Neural cell (in vitro differentiated cells): Measurements from ENCODE around the gene HMCN2. TPM values are rescaled to one million over a fixed set of nuclear protein-coding genes. Genes with fewer than 3 reads are reported as not detected.

ENCODE experiments used
- H2AFZ ChIP-seq: fragments of 200-600, 300-800 bp; sonication (generic), shearing (Covaris generic); 2 replicates; pipeline ENCODE4 v1.6.0; 2014; ENCODE audit warnings: low read depth, mild to moderate bottlenecking, antibody characterized with exemption, low read length, moderate library complexity
- H3F3A ChIP-seq: fragments of 200-600 bp; shearing (Covaris generic); 2 replicates; pipeline ENCODE4 v1.6.1; 2016; ENCODE audit warnings: mild to moderate bottlenecking, moderate library complexity, mixed read lengths, antibody characterized with exemption, low read length; ENCODE audit not compliant: insufficient read depth, poor library complexity, severe bottlenecking
- H3K27ac ChIP-seq: fragments of 200-600, 300-800 bp; sonication (generic), shearing (Covaris generic); 2 replicates; pipeline ENCODE4 v1.5.1; 2014; ENCODE audit warnings: mild to moderate bottlenecking, low read length, moderate library complexity
- H3K27me3 ChIP-seq: fragments of 300-800, 200-600 bp; sonication (generic), shearing (Covaris generic); 2 replicates; pipeline ENCODE4 v1.6.0; 2014; ENCODE audit warnings: mild to moderate bottlenecking, low read depth, low read length, moderate library complexity; ENCODE audit not compliant: insufficient read depth
- H3K36me3 ChIP-seq: fragments of 300-800, 200-600 bp; sonication (generic), shearing (Covaris generic); 2 replicates; pipeline ENCODE4 v1.5.1; 2014; ENCODE audit warnings: mild to moderate bottlenecking, antibody characterized with exemption, low read length, moderate library complexity; ENCODE audit not compliant: insufficient read depth
- H3K4me2 ChIP-seq: fragments of 300-800, 200-600 bp; sonication (generic), shearing (Covaris generic); 2 replicates; pipeline ENCODE4 v1.6.0; 2014; ENCODE audit warnings: mild to moderate bottlenecking, low read length
- H3K4me3 ChIP-seq: fragments of 300-800, 200-600 bp; sonication (generic), shearing (Covaris generic); 2 replicates; pipeline ENCODE4 v1.5.1; 2014; ENCODE audit warnings: mild to moderate bottlenecking, low read length, moderate library complexity
- H3K79me2 ChIP-seq: fragments of 200-600 bp; shearing (Covaris generic); replicated peaks from 2 replicates; pipeline ENCODE4 v1.6.0; 2014; ENCODE audit warnings: mild to moderate bottlenecking, low read length, moderate library complexity; ENCODE audit not compliant: insufficient read depth
- H3K9ac ChIP-seq: fragments of 300-800, 200-600 bp; sonication (generic), shearing (Covaris generic); 2 replicates; pipeline ENCODE4 v1.6.1; 2016; ENCODE audit warnings: mild to moderate bottlenecking, low read length, mixed read lengths
- H3K9me2 ChIP-seq: fragments of 200-600 bp; shearing (Covaris generic); 2 replicates; pipeline ENCODE4 v1.6.1; 2016; ENCODE audit warnings: mild to moderate bottlenecking, low read length, mixed read lengths; ENCODE audit not compliant: insufficient read depth
- H3K9me3 ChIP-seq: fragments of 200-600, 300-800 bp; sonication (generic), shearing (Covaris generic); 2 replicates; pipeline ENCODE4 v1.6.1; 2016; ENCODE audit warnings: mild to moderate bottlenecking, mixed run types, low read length, moderate library complexity, mixed read lengths
- H4K20me1 ChIP-seq: fragments of 200-600 bp; shearing (Covaris generic); 2 replicates; pipeline ENCODE4 v1.6.1; 2016; ENCODE audit warnings: mild to moderate bottlenecking, mixed run types; ENCODE audit not compliant: insufficient read depth
- EP300 ChIP-seq: fragments of 450-650 bp; conservative IDR thresholded peaks from 2 replicates; pipeline ENCODE4 v1.6.1; 2014; ENCODE audit warnings: antibody characterized with exemption, mild to moderate bottlenecking, moderate library complexity; ENCODE audit not compliant: poor library complexity, severe bottlenecking
- EZH2 ChIP-seq: fragments of 200-600, 300-800 bp; shearing (Covaris generic), sonication (generic); IDR thresholded peaks from 2 replicates; pipeline ENCODE4 v1.6.1; 2014; ENCODE audit warnings: antibody characterized with exemption, low read length, borderline replicate concordance, mild to moderate bottlenecking; ENCODE audit not compliant: insufficient read depth, poor library complexity, severe bottlenecking
- MXI1 ChIP-seq: fragments of 450-650 bp; conservative IDR thresholded peaks from 2 replicates; pipeline ENCODE4 v1.6.1; 2014; ENCODE audit warnings: antibody characterized with exemption, mild to moderate bottlenecking; ENCODE audit not compliant: poor library complexity, severe bottlenecking
- RAD21 ChIP-seq: fragments of 450-650 bp; conservative IDR thresholded peaks from 2 replicates; pipeline ENCODE4 v1.6.1; 2014; ENCODE audit warnings: antibody characterized with exemption, mild to moderate bottlenecking, moderate library complexity
- SMC3 ChIP-seq: fragments of 450-650 bp; conservative IDR thresholded peaks from 2 replicates; pipeline ENCODE4 v1.6.1; 2014; ENCODE audit warnings: antibody characterized with exemption, mild to moderate bottlenecking, moderate library complexity; ENCODE audit not compliant: poor library complexity
- polyA plus RNA-seq: library from polyadenylated mRNA; depleted of rRNA; stranded (reverse); fragments of >200 nt; gene quantifications from 2 replicates; pipeline ENCODE4 v1.2.3, GENCODE V29; 2014
- TF ChIP-seq, protein P1 (sequence below): IDR thresholded peaks from 2 replicates; pipeline ENCODE4 v1.6.1; 2012; ENCODE audit warnings: borderline replicate concordance

Gene HMCN2
- polyA plus RNA-seq, 1 donor from 2014 or later: 1.7 TPM

DNA sequence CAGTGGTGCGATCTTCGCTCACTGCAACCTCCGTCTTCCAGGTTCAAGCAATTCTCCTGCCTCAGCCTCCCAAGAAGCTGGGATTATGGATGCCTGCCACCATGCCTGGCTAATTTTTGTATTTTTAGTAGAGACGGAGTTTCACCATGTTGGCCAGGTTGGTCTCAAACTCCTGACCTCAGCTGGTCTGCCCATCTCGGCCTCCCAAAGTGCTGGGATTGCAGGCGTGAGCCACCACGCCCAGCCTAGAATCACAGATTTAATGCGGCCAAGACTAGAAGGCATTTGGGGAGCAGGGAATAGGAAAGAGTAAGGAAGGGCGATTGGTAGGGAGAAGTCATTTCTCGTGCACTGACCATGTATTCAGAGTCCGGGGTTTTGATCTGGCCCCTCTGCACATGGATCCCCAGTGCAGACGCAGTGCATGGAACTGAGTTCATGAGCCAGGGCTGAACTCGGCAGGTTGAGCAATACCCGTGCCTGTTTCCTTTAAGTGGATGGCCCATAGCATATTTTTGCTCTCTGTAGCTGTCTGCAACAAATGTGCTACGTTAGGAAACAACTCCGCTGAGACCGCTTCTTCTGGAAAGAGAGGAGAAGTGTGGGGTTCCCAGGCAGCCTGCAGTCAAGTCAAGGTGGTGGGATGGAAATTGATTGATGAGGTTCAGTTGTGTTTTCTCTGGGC is 3.4 kb upstream of the HMCN2 start:
- Histone ChIP-seq H3K9me2 (no peaks in the 10 kb centered on the region), H3F3A (no peaks in the 10 kb centered on the region), H2AFZ (no peak overlapping the region), H3K27me3 (peaks cover 35% of the 10 kb centered on the region), H3K79me2 (no peaks in the 10 kb centered on the region), H3K4me3 (no peak overlapping the region), H3K27ac (no peak overlapping the region), H3K36me3 (no peaks in the 10 kb centered on the region), H3K4me2 (no peak overlapping the region), H3K9ac (no peak overlapping the region), H4K20me1 (no peaks in the 10 kb centered on the region), H3K9me3 (no peaks in the 10 kb centered on the region)
- TF ChIP-seq, protein P1, sequence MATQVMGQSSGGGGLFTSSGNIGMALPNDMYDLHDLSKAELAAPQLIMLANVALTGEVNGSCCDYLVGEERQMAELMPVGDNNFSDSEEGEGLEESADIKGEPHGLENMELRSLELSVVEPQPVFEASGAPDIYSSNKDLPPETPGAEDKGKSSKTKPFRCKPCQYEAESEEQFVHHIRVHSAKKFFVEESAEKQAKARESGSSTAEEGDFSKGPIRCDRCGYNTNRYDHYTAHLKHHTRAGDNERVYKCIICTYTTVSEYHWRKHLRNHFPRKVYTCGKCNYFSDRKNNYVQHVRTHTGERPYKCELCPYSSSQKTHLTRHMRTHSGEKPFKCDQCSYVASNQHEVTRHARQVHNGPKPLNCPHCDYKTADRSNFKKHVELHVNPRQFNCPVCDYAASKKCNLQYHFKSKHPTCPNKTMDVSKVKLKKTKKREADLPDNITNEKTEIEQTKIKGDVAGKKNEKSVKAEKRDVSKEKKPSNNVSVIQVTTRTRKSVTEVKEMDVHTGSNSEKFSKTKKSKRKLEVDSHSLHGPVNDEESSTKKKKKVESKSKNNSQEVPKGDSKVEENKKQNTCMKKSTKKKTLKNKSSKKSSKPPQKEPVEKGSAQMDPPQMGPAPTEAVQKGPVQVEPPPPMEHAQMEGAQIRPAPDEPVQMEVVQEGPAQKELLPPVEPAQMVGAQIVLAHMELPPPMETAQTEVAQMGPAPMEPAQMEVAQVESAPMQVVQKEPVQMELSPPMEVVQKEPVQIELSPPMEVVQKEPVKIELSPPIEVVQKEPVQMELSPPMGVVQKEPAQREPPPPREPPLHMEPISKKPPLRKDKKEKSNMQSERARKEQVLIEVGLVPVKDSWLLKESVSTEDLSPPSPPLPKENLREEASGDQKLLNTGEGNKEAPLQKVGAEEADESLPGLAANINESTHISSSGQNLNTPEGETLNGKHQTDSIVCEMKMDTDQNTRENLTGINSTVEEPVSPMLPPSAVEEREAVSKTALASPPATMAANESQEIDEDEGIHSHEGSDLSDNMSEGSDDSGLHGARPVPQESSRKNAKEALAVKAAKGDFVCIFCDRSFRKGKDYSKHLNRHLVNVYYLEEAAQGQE: no peak

DNA sequence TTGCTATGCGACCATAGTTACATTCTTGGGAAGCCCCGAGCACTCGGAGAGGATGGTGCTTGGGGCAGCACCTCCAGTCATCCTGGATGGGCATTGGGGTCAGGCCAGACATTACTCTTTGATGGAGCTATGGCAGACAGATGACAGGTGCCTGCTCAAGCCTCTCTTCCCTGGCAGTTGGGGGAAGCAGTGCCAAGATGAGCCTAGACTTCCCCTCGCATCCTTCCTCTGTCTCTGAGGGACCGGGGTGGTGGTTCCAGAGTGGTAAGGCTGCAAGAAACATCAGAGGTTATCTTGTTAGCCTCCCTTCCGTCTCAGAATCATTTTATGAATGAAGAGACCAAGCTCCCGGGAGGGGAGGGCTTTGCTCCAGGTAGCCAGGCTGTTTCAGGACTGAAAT is 2.8 kb upstream of the HMCN2 start:
- TF ChIP-seq EP300 (no peak), SMC3 (no peak), MXI1 (no peak), EZH2 (no peak), RAD21 (no peak)
- H3K27me3 ChIP-seq: peaks cover 40% of the 10 kb centered on the region

DNA sequence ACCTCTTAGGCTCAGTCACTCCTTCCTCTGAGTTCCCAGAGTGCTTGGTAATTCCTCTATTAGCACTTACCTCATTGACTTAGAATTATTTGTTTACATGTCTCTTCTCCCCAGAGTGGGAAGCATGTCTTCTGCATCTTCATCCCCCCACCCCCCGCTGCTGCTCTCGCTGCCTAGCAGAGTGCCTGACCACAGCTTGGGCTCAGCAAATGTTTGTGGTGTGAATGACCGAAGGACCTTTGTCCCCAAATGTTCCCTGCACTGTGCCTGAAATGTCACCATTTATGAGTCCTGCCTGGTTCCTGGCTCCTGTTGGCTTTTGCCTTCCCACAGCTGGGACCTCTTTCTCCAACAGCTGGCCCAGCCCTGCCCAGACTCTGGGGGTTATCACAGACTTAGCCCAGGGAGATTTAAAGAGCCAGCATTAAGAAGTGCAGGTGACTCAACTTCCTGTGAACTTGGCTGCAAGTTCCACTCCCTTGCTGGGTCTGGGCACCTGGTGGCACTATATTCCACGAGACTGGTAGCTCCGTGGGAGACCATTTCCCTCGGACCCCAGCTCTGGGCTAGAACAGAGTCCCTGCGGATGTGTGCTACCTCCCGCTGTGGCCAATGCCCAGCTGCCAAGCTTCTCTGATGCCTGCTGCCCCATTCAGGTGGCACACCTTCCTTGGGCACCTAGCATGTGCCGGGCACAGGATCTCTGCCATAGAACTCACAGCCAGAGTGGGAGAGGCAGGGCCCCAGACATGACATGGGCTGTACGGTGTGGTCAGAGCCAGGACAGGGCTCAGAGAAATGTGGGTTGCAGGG is 1.8 kb upstream of the HMCN2 start:
- Histone ChIP-seq H3K27me3 (peaks cover 44% of the 10 kb centered on the region), H4K20me1 (no peaks in the 10 kb centered on the region), H2AFZ (no peak overlapping the region), H3F3A (no peaks in the 10 kb centered on the region), H3K27ac (no peak overlapping the region), H3K79me2 (no peaks in the 10 kb centered on the region), H3K36me3 (no peaks in the 10 kb centered on the region), H3K9ac (no peak overlapping the region), H3K4me3 (no peak overlapping the region), H3K4me2 (no peak overlapping the region), H3K9me3 (no peaks in the 10 kb centered on the region), H3K9me2 (no peaks in the 10 kb centered on the region)
- TF ChIP-seq, protein P1: no peak

More for the DNA sequence above, 2.8 kb upstream of the HMCN2 start:
- H3K27ac ChIP-seq: no peak overlapping the region
- no peaks in the 10 kb centered on the region for H3K9me3 ChIP-seq
- H3K4me3 ChIP-seq: no peak overlapping the region
- H3K4me2 ChIP-seq: no peak overlapping the region
- H3K9me2 ChIP-seq: no peaks in the 10 kb centered on the region
- no peak overlapping the region for H2AFZ ChIP-seq
- no peaks in the 10 kb centered on the region for H3K79me2 ChIP-seq
- H3K36me3 ChIP-seq: no peaks in the 10 kb centered on the region
- H4K20me1 ChIP-seq: no peaks in the 10 kb centered on the region
- no peak overlapping the region for H3K9ac ChIP-seq
- H3F3A ChIP-seq: no peaks in the 10 kb centered on the region
